Measurements from ENCODE around the gene EDRF1. TPM values are rescaled to one million over a fixed set of nuclear protein-coding genes. Genes with fewer than 3 reads are reported as not detected.
A peak's percentile ranks its signal among the peaks of the same experiment; 100 is the strongest.

The EDRF1 gene
- total and polyA plus RNA-seq, 4 experiments from 2014 or later, result 9.8 to 57.8 (median 33.8) TPM

DNA sequence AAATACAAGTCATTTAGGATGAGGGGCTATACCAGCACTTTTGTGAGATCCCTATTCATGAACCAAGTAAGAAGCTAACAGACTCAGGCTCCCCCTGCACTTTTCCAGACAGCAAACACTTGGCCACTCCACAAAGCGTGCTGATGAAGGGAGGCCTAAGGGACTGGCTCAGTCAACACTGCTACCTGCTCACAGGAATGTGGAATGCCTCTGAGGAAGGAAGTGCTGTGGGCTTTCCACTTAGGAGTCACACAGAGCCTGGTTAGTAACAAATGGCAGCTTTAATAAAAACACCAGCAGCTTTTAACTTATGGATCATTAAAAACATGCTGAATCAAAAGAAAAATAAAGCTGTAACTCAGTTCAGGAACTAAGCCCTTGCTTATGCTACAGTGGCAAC is 88.5 kb downstream of the EDRF1 start:
- H3K36me3 ChIP-seq (ENCODE audit: insufficient read depth, low read length), result peaks cover 15% of the 10 kb centered on the region
- CTCF ChIA-PET (ENCODE audit: partially characterized antibody), result interaction anchor here (0.8 kb wide), 1 partner anchor 15 kb away, joined by 3 read pairs; the partner anchor contains the start of gene UROS

GRCh38 chr10:125811251-125811650 is 91.7 kb downstream of the EDRF1 start:
- Mint-ChIP-seq H3K36me3 (peaks cover 60 to 71% of the 10 kb centered on the region in 2 donors), H3K4me3 (no peak overlapping the region), H3K9me3 (no peaks in the 10 kb centered on the region), H3K4me1 (no peaks in the 10 kb centered on the region), H3K27me3 (no peaks in the 10 kb centered on the region), H3K27ac (no peak overlapping the region)
- Histone ChIP-seq H3K9me3 (ENCODE audit: control insufficient read depth in 1 of 2, low read length in 2 of 2) (no peaks in the 10 kb centered on the region), H3K27ac (ENCODE audit: low read depth, low read length) (no peak overlapping the region), H3K4me3 (ENCODE audit: low read length in 2 of 2) (no peak overlapping the region), H3K4me1 (ENCODE audit: insufficient read depth, low read length) (no peaks in the 10 kb centered on the region), H3K36me3 (ENCODE audit: insufficient read depth, low read length) (peaks cover 29% of the 10 kb centered on the region), H3K27me3 (ENCODE audit: insufficient read depth, low read length) (no peaks in the 10 kb centered on the region)
- ChIA-PET POLR2A (ENCODE audit: partially characterized antibody) (no interaction called here), CTCF (ENCODE audit: partially characterized antibody) (no interaction called here)
- DNase-seq, result no peak
- intact Hi-C loops (cut with micrococcal nuclease), result no loop called here

More for the DNA sequence above, 88.5 kb downstream of the EDRF1 start:
- no peaks in the 10 kb centered on the region for H3K4me1 ChIP-seq (ENCODE audit: insufficient read depth, low read length)
- H3K27ac ChIP-seq (ENCODE audit: low read depth, low read length), result no peak overlapping the region
- Mint-ChIP-seq H3K27me3 (no peaks in the 10 kb centered on the region), H3K36me3 (peaks cover 44 to 64% of the 10 kb centered on the region in 2 donors), H3K4me3 (no peak overlapping the region), H3K27ac (no peak overlapping the region), H3K9me3 (no peaks in the 10 kb centered on the region), H3K4me1 (no peaks in the 10 kb centered on the region)
- no peak for DNase-seq
- H3K27me3 ChIP-seq (ENCODE audit: insufficient read depth, low read length), result no peaks in the 10 kb centered on the region
- intact Hi-C loops (cut with micrococcal nuclease), result no loop called here
- H3K4me3 ChIP-seq (ENCODE audit: low read length in 2 of 2), result no peak overlapping the region
- POLR2A ChIA-PET (ENCODE audit: partially characterized antibody), result interaction anchor here (0.9 kb wide), 1 partner anchor 15 kb away, joined by 3 read pairs; the partner anchor contains the start of genes BCCIP and UROS
- no peaks in the 10 kb centered on the region for H3K9me3 ChIP-seq (ENCODE audit: control insufficient read depth in 1 of 2, low read length in 2 of 2)

- Histone ChIP-seq H3K27ac (ENCODE audit: low read depth, low read length) (no peak overlapping the region), H3K4me1 (ENCODE audit: insufficient read depth, low read length) (no peaks in the 10 kb centered on the region), H3K4me3 (ENCODE audit: low read length in 2 of 2) (no peak overlapping the region), H3K36me3 (ENCODE audit: insufficient read depth, low read length) (peaks cover 26% of the 10 kb centered on the region), H3K27me3 (ENCODE audit: insufficient read depth, low read length) (no peaks in the 10 kb centered on the region), H3K9me3 (ENCODE audit: control insufficient read depth in 1 of 2, low read length in 2 of 2) (no peaks in the 10 kb centered on the region)
- CTCF ChIA-PET (ENCODE audit: partially characterized antibody), result no interaction called here
- peak overlapping the region in 1 of 7 donors; percentile 16 for H3K27ac Mint-ChIP-seq
- DNase-seq, result no peak
- POLR2A ChIA-PET (ENCODE audit: partially characterized antibody), result no interaction called here
- peaks cover 0 to 2% (median 0%) of the 10 kb centered on the region in 4 donors for H3K4me1 Mint-ChIP-seq
- intact Hi-C loops (cut with micrococcal nuclease), result no loop called here
- peaks cover 50 to 64% of the 10 kb centered on the region in 2 donors for H3K36me3 Mint-ChIP-seq
- H3K4me3 Mint-ChIP-seq, result no peak overlapping the region
- no peaks in the 10 kb centered on the region for H3K9me3 Mint-ChIP-seq
- no peaks in the 10 kb centered on the region for H3K27me3 Mint-ChIP-seq
These were observed 92.7 kb downstream of the EDRF1 start for GRCh38 chr10:125812128-125812750.

Other genes starting within 250 kb of the EDRF1 start
- not detected for gene TEX36, start 36.5 kb upstream of the EDRF1 start, total RNA-seq
- gene TEX36, start 36.5 kb upstream of the EDRF1 start, polyA plus RNA-seq, result not detected
- under 1 TPM; 0.61 to 0.79 TPM for gene MMP21, start 56.1 kb downstream of the EDRF1 start, total RNA-seq
- gene MMP21, start 56.1 kb downstream of the EDRF1 start, polyA plus RNA-seq, result not detected
- gene UROS, start 103.5 kb downstream of the EDRF1 start, total RNA-seq, result 10 to 100 TPM; 38.8 to 41.3 TPM
- gene UROS, start 103.5 kb downstream of the EDRF1 start, polyA plus RNA-seq, result 10 to 100 TPM; 55.8 to 69.8 TPM
- 10 to 100 TPM; 35.4 to 40.7 TPM for gene BCCIP, start 103.8 kb downstream of the EDRF1 start, total RNA-seq
- gene BCCIP, start 103.8 kb downstream of the EDRF1 start, polyA plus RNA-seq, result 100 to 1,000 TPM in 1 of 2 donors, 10 to 100 TPM in 1; 80.4 to 108 TPM
- 1 to 10 TPM; 7.1 to 8.0 TPM for gene DHX32, start 161.6 kb downstream of the EDRF1 start, total RNA-seq
- gene DHX32, start 161.6 kb downstream of the EDRF1 start, polyA plus RNA-seq, result 10 to 100 TPM in 1 of 2 donors, 1 to 10 TPM in 1; 9.8 to 13.3 TPM
- gene FANK1, start 176.9 kb downstream of the EDRF1 start, total RNA-seq, result under 1 TPM; 0.72 to 0.99 TPM
- not detected for gene FANK1, start 176.9 kb downstream of the EDRF1 start, polyA plus RNA-seq